ENCODE results near the gene KIF16B.
A peak's percentile ranks its signal among the peaks of the same experiment; 100 is the strongest.
"Not testable (repeated sequence)": the region's sequence is repeated elsewhere in the genome, so short reads cannot be mapped to it uniquely, and the experiment has no call there.

KIF16B gene

GRCh38 chr20:16526433-16527380 lies 46.5 kb downstream of the KIF16B start:
- no peak for DNase-seq (ENCODE audit: low read depth)

GRCh38 chr20:16522651-16523050 lies 50.6 kb downstream of the KIF16B start:
- not testable (repeated sequence) for DNase-seq (ENCODE audit: low read depth)

- DNase-seq (ENCODE audit: low read depth), result no peak
These were observed 53.1 kb downstream of the KIF16B start for GRCh38 chr20:16520154-16520553.

- not testable (repeated sequence) for DNase-seq (ENCODE audit: low read depth)
These were observed 53.6 kb downstream of the KIF16B start for GRCh38 chr20:16519673-16520072.

- DNase-seq (ENCODE audit: low read depth), result no peak
These were observed 54.5 kb downstream of the KIF16B start for GRCh38 chr20:16518784-16519084.

- peak; percentile 10 for DNase-seq (ENCODE audit: low read depth)
These were observed 55.1 kb downstream of the KIF16B start for GRCh38 chr20:16517946-16518783.

- DNase-seq (ENCODE audit: low read depth), result no peak
These were observed 56.5 kb downstream of the KIF16B start for GRCh38 chr20:16516794-16517193.

GRCh38 chr20:16515046-16515445 lies 58.2 kb downstream of the KIF16B start:
- no peak for DNase-seq (ENCODE audit: low read depth)

GRCh38 chr20:16514140-16514539 lies 59.1 kb downstream of the KIF16B start:
- DNase-seq (ENCODE audit: low read depth), result no peak

- DNase-seq (ENCODE audit: low read depth), result no peak
These were observed 67.4 kb downstream of the KIF16B start for GRCh38 chr20:16505894-16506293.

GRCh38 chr20:16501301-16501700 lies 71.9 kb downstream of the KIF16B start:
- peak; percentile 33 for DNase-seq (ENCODE audit: low read depth)

GRCh38 chr20:16500197-16500596 lies 73.1 kb downstream of the KIF16B start:
- no peak for DNase-seq (ENCODE audit: low read depth)

- DNase-seq (ENCODE audit: low read depth), result no peak
These were observed 74.6 kb downstream of the KIF16B start for GRCh38 chr20:16498526-16499253.

GRCh38 chr20:16497896-16498295 lies 75.4 kb downstream of the KIF16B start:
- no peak for DNase-seq (ENCODE audit: low read depth)

- DNase-seq (ENCODE audit: low read depth), result no peak
These were observed 79.8 kb downstream of the KIF16B start for GRCh38 chr20:16493486-16493885.

- DNase-seq (ENCODE audit: low read depth), result peak; percentile 12
These were observed 81.8 kb downstream of the KIF16B start for GRCh38 chr20:16491294-16491905.

GRCh38 chr20:16490696-16491095 lies 82.6 kb downstream of the KIF16B start:
- DNase-seq (ENCODE audit: low read depth), result no peak

GRCh38 chr20:16488616-16489015 lies 84.6 kb downstream of the KIF16B start:
- no peak for DNase-seq (ENCODE audit: low read depth)

- DNase-seq (ENCODE audit: low read depth), result no peak
These were observed 85.2 kb downstream of the KIF16B start for GRCh38 chr20:16488086-16488485.

GRCh38 chr20:16486532-16486931 lies 86.7 kb downstream of the KIF16B start:
- no peak for DNase-seq (ENCODE audit: low read depth)

- peak; percentile 56 for DNase-seq (ENCODE audit: low read depth)
These were observed 87.8 kb downstream of the KIF16B start for GRCh38 chr20:16485401-16485800.

GRCh38 chr20:16483024-16483423 lies 90.2 kb downstream of the KIF16B start:
- DNase-seq (ENCODE audit: low read depth), result no peak

Data from fibroblast of the conjunctiva (primary cell).